ENCODE data around the gene B3GNT5.

- TF ChIP-seq TCF12 (IDR thresholded peaks at IDR 0.05; ENCODE audit: low read depth, low read length) (no peak), TAF1 (IDR thresholded peaks at IDR 0.05; ENCODE audit: low read depth, low read length) (no peak), CTCF (IDR thresholded peaks at IDR 0.05; ENCODE audit: control extremely low read depth in 1 of 3, insufficient read depth in 1 of 3, low read depth in 1 of 3, low read length in 3 of 3) (no peak), POLR2AphosphoS5 (IDR thresholded peaks at IDR 0.05; ENCODE audit: low read depth, low read length) (no peak), BCL11A (IDR thresholded peaks at IDR 0.05; ENCODE audit: low read depth in 2 of 2, low read length in 2 of 2) (no peak), BACH1 (IDR thresholded peaks at IDR 0.05; ENCODE audit: low read length) (no peak), SRF (IDR thresholded peaks at IDR 0.05; ENCODE audit: low read depth, low read length) (no peak), SIN3A (conservative IDR thresholded peaks at IDR 0.05 in 1 of 2, IDR thresholded peaks at IDR 0.05 in 1 of 2; ENCODE audit: low read depth in 1 of 2, low read length in 2 of 2) (no peak), POLR2A (IDR thresholded peaks at IDR 0.05; ENCODE audit: control extremely low read depth in 1 of 2, low read depth in 2 of 2, low read length in 2 of 2) (no peak), CEBPB (IDR thresholded peaks at IDR 0.05; ENCODE audit: low read depth, low read length) (no peak), EP300 (IDR thresholded peaks at IDR 0.05; ENCODE audit: borderline replicate concordance in 1 of 2, low read depth in 2 of 2, low read length in 2 of 2) (no peak), HDAC6 (IDR thresholded peaks at IDR 0.05; ENCODE audit: low read depth, low read length) (no peak), JUN (IDR thresholded peaks at IDR 0.05; ENCODE audit: low read depth, low read length) (no peak), USF2 (IDR thresholded peaks at IDR 0.05; ENCODE audit: low read length) (no peak)
Measured at GRCh38 chr3:183264268-183264667, 11.2 kb downstream of the B3GNT5 start.

All from H1 (cell line).